ENCODE measurements around the gene CES3.
"Not testable (repeated sequence)": the region's sequence is repeated elsewhere in the genome, so short reads cannot be mapped to it uniquely, and the experiment has no call there.

CES3 gene

GRCh38 chr16:66944054-66944441 lies 17.0 kb upstream of the CES3 start:
- in situ Hi-C loops (cut with MboI; ENCODE audit: low sequenced_read_pairs, unreplicated experiment), result no loop called here
- no peak for DNase-seq (ENCODE audit: low spot score)
- TF ChIP-seq CTCF (IDR thresholded peaks at IDR 0.05; ENCODE audit: borderline replicate concordance, control extremely low read depth, extremely low read depth, insufficient read depth, missing control alignments), result no peak

- in situ Hi-C loops (cut with MboI; ENCODE audit: low sequenced_read_pairs, unreplicated experiment); DNase-seq (ENCODE audit: low spot score): not testable (repeated sequence)
These were observed 16.1 kb upstream of the CES3 start for GRCh38 chr16:66944971-66945370.

GRCh38 chr16:66945939-66946338 lies 15.1 kb upstream of the CES3 start:
- DNase-seq (ENCODE audit: low spot score), result no peak
- TF ChIP-seq CTCF (IDR thresholded peaks at IDR 0.05; ENCODE audit: borderline replicate concordance, control extremely low read depth, extremely low read depth, insufficient read depth, missing control alignments), result no peak
- in situ Hi-C loops (cut with MboI; ENCODE audit: low sequenced_read_pairs, unreplicated experiment), result no loop called here

GRCh38 chr16:66946541-66946940 lies 14.5 kb upstream of the CES3 start:
- in situ Hi-C loops (cut with MboI; ENCODE audit: low sequenced_read_pairs, unreplicated experiment), result no loop called here
- TF ChIP-seq CTCF (IDR thresholded peaks at IDR 0.05; ENCODE audit: borderline replicate concordance, control extremely low read depth, extremely low read depth, insufficient read depth, missing control alignments), result no peak
- DNase-seq (ENCODE audit: low spot score), result no peak

- DNase-seq (ENCODE audit: low spot score), result no peak
- no peak for TF ChIP-seq CTCF (IDR thresholded peaks at IDR 0.05; ENCODE audit: borderline replicate concordance, control extremely low read depth, extremely low read depth, insufficient read depth, missing control alignments)
- in situ Hi-C loops (cut with MboI; ENCODE audit: low sequenced_read_pairs, unreplicated experiment), result no loop called here
These were observed 14.1 kb upstream of the CES3 start for GRCh38 chr16:66946974-66947301.

GRCh38 chr16:66947302-66948065 lies 13.6 kb upstream of the CES3 start:
- TF ChIP-seq CTCF (IDR thresholded peaks at IDR 0.05; ENCODE audit: borderline replicate concordance, control extremely low read depth, extremely low read depth, insufficient read depth, missing control alignments), result peak; percentile 90
- in situ Hi-C loops (cut with MboI; ENCODE audit: low sequenced_read_pairs, unreplicated experiment), result no loop called here
- peak; percentile 90 for DNase-seq (ENCODE audit: low spot score)

- DNase-seq (ENCODE audit: low spot score), result no peak
- in situ Hi-C loops (cut with MboI; ENCODE audit: low sequenced_read_pairs, unreplicated experiment), result no loop called here
- no peak for TF ChIP-seq CTCF (IDR thresholded peaks at IDR 0.05; ENCODE audit: borderline replicate concordance, control extremely low read depth, extremely low read depth, insufficient read depth, missing control alignments)
These were observed 12.8 kb upstream of the CES3 start for GRCh38 chr16:66948134-66948836.
